HepG2 (cell line): ENCODE data around the gene ANKRD40. TPM values are rescaled to one million over a fixed set of nuclear protein-coding genes. Genes with fewer than 3 reads are reported as not detected.

Source experiments
- FLYWCH1 ChIP-seq: sonication (generic); formaldehyde crosslinking; IDR thresholded peaks from 2 replicates; pipeline ENCODE4 v1.8.1; 2023; ENCODE audit warnings: mild to moderate bottlenecking, missing genetic modification reagents
- POLR2G ChIP-seq: fragments of 200-400 bp; formaldehyde crosslinking; IDR thresholded peaks from 2 replicates; pipeline ENCODE4 v1.6.1; 2018; ENCODE audit warnings: mild to moderate bottlenecking, low read depth, low read length, moderate library complexity
- ZBTB20 ChIP-seq: sonication (generic); formaldehyde crosslinking; IDR thresholded peaks from 2 replicates; pipeline ENCODE4 v1.8.1; 2023; ENCODE audit warnings: missing genetic modification reagents, low read depth, mild to moderate bottlenecking, borderline replicate concordance
- ZBTB42 ChIP-seq: sonication (generic); formaldehyde crosslinking; IDR thresholded peaks from 2 replicates; pipeline ENCODE4 v1.5.0; 2020; ENCODE audit warnings: mild to moderate bottlenecking, missing genetic modification reagents
- ZKSCAN8 ChIP-seq: IDR thresholded peaks from 2 replicates; pipeline ENCODE4 v1.6.1; 2016; ENCODE audit warnings: borderline replicate concordance, missing genetic modification reagents, missing compliant biosample characterization
- ZNF883 ChIP-seq: sonication (generic); formaldehyde crosslinking; IDR thresholded peaks from 2 replicates; pipeline ENCODE4 v1.5.1; 2020; ENCODE audit warnings: mild to moderate bottlenecking, missing genetic modification reagents; ENCODE audit errors: not compliant biosample characterization
- polyA plus RNA-seq, 8 experiments: library from polyadenylated mRNA; depleted of rRNA in 3 of 8; stranded (reverse) in 7 of 8; unstranded in 1 of 8; fragments of >200 nt; fragmentation: Illumina TruSeq in 4 of 8; extraction: Trizol in 4 of 8; gene quantifications; 2 replicates each; pipeline versions ENCODE4 v1.2.1 to v1.2.3, GENCODE V29; 2011 to 2016; ENCODE audit warnings: low read depth in 4 of 8, missing spikeins in 1 of 8, mixed read lengths in 1 of 8; ENCODE audit not compliant: insufficient read depth in 1 of 8
- total RNA-seq, 5 experiments: library from RNA; depleted of rRNA; stranded (reverse); fragments of >200 nt; fragmentation: Illumina TruSeq; extraction: Trizol; gene quantifications; 2 replicates each; pipeline ENCODE4 v1.2.3, GENCODE V29; 2016; ENCODE audit warnings: low read depth in 1 of 5
- TF ChIP-seq, protein P1 (sequence below): sonication (generic); formaldehyde crosslinking; IDR thresholded peaks from 2 replicates; pipeline ENCODE4 v1.4.0; 2020; ENCODE audit warnings: mild to moderate bottlenecking, missing genetic modification reagents, borderline replicate concordance
- TF ChIP-seq, protein P2 (sequence below): sonication (generic); formaldehyde crosslinking; IDR thresholded peaks from 2 replicates; pipeline ENCODE4; 2020; ENCODE audit warnings: missing genetic modification reagents, mild to moderate bottlenecking, borderline replicate concordance
- TF ChIP-seq, protein P3 (sequence below): sonication (generic); formaldehyde crosslinking; IDR thresholded peaks from 2 replicates; pipeline ENCODE4 v1.5.0; 2020; ENCODE audit warnings: mild to moderate bottlenecking, missing genetic modification reagents, borderline replicate concordance
- TF ChIP-seq, protein P4 (sequence below): sonication (generic); formaldehyde crosslinking; IDR thresholded peaks from 2 replicates; pipeline ENCODE4 v1.4.0; 2020; ENCODE audit warnings: missing genetic modification reagents

The ANKRD40 gene
- total and polyA plus RNA-seq, 2 of the 13 experiments (the other 11 are each of a cell fraction or from before 2014, with no cell fraction given) = 35.0 to 46.4 TPM

DNA sequence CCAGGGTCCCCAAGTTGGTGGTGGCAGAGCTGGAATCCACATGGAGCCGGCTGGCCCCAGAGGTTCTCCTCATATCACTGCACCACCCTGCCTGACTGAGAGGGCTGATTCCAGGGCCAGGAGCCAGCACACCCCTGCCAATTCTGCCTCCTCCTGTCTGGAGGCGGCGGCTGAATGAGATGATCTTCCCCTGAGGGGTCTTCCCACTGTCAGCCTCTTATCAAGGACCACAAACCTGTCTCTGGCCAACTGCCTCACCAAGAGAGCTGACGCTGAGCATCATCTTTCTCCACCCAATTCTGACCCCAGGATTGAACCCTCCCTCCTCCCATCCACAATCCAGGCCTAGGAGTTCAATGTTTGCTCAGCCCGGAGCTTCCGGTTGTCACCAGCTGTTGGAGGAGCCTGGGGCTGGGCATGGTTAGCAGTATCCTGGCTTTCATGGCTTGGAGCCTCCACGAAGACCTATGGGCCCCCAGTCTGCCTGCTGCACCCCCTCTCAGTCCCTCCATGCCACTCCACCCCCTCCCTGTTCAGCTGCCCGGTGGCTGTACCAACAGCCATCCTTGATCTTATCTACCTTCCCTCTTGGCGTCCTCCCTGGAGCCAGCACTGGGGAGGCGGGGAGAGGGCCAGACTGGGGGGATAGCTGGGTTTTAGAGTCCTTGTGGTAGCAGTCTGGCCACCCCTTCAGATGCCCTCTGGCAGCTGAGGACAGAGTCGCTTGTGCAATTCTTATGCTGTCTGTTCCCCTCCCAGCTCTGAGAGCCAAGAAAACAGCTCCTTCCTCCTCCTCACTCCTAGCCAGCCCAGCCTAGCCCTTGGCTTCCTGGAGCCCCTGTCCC is 47.5 kb downstream of the ANKRD40 start (continued):
- TF ChIP-seq ZKSCAN8 (CRISPR knock-in tag) (no peak), ZBTB20 (CRISPR knock-in tag) (peak; percentile 61; the same call in 1 of the 2 replicates), FLYWCH1 (CRISPR knock-in tag) (0 out of 2 replicates have a peak, but pooled peaks have one; percentile 46), ZBTB42 (CRISPR knock-in tag) (0 out of 2 replicates have a peak, but pooled peaks have one; percentile 69), ZNF883 (peak; percentile 22), POLR2G (no peak)
- TF ChIP-seq, protein P1, sequence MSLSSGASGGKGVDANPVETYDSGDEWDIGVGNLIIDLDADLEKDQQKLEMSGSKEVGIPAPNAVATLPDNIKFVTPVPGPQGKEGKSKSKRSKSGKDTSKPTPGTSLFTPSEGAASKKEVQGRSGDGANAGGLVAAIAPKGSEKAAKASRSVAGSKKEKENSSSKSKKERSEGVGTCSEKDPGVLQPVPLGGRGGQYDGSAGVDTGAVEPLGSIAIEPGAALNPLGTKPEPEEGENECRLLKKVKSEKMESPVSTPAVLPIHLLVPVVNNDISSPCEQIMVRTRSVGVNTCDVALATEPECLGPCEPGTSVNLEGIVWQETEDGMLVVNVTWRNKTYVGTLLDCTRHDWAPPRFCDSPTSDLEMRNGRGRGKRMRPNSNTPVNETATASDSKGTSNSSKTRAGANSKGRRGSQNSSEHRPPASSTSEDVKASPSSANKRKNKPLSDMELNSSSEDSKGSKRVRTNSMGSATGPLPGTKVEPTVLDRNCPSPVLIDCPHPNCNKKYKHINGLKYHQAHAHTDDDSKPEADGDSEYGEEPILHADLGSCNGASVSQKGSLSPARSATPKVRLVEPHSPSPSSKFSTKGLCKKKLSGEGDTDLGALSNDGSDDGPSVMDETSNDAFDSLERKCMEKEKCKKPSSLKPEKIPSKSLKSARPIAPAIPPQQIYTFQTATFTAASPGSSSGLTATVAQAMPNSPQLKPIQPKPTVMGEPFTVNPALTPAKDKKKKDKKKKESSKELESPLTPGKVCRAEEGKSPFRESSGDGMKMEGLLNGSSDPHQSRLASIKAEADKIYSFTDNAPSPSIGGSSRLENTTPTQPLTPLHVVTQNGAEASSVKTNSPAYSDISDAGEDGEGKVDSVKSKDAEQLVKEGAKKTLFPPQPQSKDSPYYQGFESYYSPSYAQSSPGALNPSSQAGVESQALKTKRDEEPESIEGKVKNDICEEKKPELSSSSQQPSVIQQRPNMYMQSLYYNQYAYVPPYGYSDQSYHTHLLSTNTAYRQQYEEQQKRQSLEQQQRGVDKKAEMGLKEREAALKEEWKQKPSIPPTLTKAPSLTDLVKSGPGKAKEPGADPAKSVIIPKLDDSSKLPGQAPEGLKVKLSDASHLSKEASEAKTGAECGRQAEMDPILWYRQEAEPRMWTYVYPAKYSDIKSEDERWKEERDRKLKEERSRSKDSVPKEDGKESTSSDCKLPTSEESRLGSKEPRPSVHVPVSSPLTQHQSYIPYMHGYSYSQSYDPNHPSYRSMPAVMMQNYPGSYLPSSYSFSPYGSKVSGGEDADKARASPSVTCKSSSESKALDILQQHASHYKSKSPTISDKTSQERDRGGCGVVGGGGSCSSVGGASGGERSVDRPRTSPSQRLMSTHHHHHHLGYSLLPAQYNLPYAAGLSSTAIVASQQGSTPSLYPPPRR (CRISPR knock-in tag) = peak; percentile 56
- TF ChIP-seq, protein P2, sequence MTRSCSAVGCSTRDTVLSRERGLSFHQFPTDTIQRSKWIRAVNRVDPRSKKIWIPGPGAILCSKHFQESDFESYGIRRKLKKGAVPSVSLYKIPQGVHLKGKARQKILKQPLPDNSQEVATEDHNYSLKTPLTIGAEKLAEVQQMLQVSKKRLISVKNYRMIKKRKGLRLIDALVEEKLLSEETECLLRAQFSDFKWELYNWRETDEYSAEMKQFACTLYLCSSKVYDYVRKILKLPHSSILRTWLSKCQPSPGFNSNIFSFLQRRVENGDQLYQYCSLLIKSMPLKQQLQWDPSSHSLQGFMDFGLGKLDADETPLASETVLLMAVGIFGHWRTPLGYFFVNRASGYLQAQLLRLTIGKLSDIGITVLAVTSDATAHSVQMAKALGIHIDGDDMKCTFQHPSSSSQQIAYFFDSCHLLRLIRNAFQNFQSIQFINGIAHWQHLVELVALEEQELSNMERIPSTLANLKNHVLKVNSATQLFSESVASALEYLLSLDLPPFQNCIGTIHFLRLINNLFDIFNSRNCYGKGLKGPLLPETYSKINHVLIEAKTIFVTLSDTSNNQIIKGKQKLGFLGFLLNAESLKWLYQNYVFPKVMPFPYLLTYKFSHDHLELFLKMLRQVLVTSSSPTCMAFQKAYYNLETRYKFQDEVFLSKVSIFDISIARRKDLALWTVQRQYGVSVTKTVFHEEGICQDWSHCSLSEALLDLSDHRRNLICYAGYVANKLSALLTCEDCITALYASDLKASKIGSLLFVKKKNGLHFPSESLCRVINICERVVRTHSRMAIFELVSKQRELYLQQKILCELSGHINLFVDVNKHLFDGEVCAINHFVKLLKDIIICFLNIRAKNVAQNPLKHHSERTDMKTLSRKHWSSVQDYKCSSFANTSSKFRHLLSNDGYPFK (CRISPR knock-in tag) = peak; percentile 39; the same call in 1 of the 2 replicates
- TF ChIP-seq, protein P3, sequence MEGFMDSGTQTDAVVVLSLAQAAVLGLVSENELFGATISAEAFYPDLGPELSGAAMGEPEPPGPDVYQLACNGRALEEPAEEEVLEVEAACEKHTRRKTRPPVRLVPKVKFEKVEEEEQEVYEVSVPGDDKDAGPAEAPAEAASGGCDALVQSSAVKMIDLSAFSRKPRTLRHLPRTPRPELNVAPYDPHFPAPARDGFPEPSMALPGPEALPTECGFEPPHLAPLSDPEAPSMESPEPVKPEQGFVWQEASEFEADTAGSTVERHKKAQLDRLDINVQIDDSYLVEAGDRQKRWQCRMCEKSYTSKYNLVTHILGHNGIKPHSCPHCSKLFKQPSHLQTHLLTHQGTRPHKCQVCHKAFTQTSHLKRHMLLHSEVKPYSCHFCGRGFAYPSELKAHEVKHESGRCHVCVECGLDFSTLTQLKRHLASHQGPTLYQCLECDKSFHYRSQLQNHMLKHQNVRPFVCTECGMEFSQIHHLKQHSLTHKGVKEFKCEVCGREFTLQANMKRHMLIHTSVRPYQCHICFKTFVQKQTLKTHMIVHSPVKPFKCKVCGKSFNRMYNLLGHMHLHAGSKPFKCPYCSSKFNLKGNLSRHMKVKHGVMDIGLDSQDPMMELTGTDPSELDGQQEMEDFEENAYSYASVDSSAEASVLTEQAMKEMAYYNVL (CRISPR knock-in tag) = peak; percentile 25; the same call in 1 of the 2 replicates
- TF ChIP-seq, protein P4, sequence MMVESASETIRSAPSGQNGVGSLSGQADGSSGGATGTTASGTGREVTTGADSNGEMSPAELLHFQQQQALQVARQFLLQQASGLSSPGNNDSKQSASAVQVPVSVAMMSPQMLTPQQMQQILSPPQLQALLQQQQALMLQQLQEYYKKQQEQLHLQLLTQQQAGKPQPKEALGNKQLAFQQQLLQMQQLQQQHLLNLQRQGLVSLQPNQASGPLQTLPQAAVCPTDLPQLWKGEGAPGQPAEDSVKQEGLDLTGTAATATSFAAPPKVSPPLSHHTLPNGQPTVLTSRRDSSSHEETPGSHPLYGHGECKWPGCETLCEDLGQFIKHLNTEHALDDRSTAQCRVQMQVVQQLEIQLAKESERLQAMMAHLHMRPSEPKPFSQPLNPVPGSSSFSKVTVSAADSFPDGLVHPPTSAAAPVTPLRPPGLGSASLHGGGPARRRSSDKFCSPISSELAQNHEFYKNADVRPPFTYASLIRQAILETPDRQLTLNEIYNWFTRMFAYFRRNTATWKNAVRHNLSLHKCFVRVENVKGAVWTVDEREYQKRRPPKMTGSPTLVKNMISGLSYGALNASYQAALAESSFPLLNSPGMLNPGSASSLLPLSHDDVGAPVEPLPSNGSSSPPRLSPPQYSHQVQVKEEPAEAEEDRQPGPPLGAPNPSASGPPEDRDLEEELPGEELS (CRISPR knock-in tag) = peak; percentile 60
